ENCODE measurements around the gene TRAPPC2B.

Gene TRAPPC2B

GRCh38 chr19:57321116-57321515, 42.2 kb upstream of the TRAPPC2B start:
- no peak for DNase-seq (ENCODE audit: extremely low spot score)
- ChIA-PET POLR2A (no interaction called here), CTCF (interaction anchor here (0.8 kb wide), 2 partner anchors 15 to 21 kb away, joined by 3 read pairs; no protein-coding TSS in a partner anchor)
- no peak for TF ChIP-seq CTCF (IDR thresholded peaks at IDR 0.05; ENCODE audit: control extremely low read depth, extremely low read depth, low read depth, missing control alignments)

GRCh38 chr19:57321751-57322150, 41.6 kb upstream of the TRAPPC2B start:
- CTCF ChIA-PET = interaction anchor here (0.8 kb wide), 2 partner anchors 16 to 21 kb away, joined by 3 read pairs; no protein-coding TSS in a partner anchor
- POLR2A ChIA-PET = no interaction called here
- TF ChIP-seq CTCF (IDR thresholded peaks at IDR 0.05; ENCODE audit: control extremely low read depth, extremely low read depth, low read depth, missing control alignments) = no peak
- DNase-seq (ENCODE audit: extremely low spot score) = no peak

GRCh38 chr19:57324992-57325391, 38.4 kb upstream of the TRAPPC2B start:
- DNase-seq (ENCODE audit: extremely low spot score) = no peak
- ChIA-PET CTCF (interaction anchor here (1.8 kb wide), 1 partner anchor 10 kb away, joined by 6 read pairs; no protein-coding TSS in a partner anchor), POLR2A (no interaction called here)
- TF ChIP-seq CTCF (IDR thresholded peaks at IDR 0.05; ENCODE audit: control extremely low read depth, extremely low read depth, low read depth, missing control alignments) = no peak

GRCh38 chr19:57327993-57328392, 35.4 kb upstream of the TRAPPC2B start:
- no peak for TF ChIP-seq CTCF (IDR thresholded peaks at IDR 0.05; ENCODE audit: control extremely low read depth, extremely low read depth, low read depth, missing control alignments)
- ChIA-PET CTCF (no interaction called here), POLR2A (no interaction called here)
- DNase-seq (ENCODE audit: extremely low spot score) = no peak

- DNase-seq (ENCODE audit: extremely low spot score) = no peak
- TF ChIP-seq CTCF (IDR thresholded peaks at IDR 0.05; ENCODE audit: control extremely low read depth, extremely low read depth, low read depth, missing control alignments) = no peak
- ChIA-PET CTCF (interaction anchor here (0.8 to 1.7 kb wide), 2 partner anchors 10 to 23 kb away, joined by 3 to 4 read pairs; no protein-coding TSS in a partner anchor), POLR2A (no interaction called here)
Measured at GRCh38 chr19:57334191-57334590, 29.2 kb upstream of the TRAPPC2B start.

GRCh38 chr19:57338877-57339276, 24.5 kb upstream of the TRAPPC2B start:
- ChIA-PET CTCF (interaction anchor here (2.1 kb wide), 1 partner anchor 12 kb away, joined by 5 read pairs; the partner anchor contains the start of gene ZNF304), POLR2A (no interaction called here)
- no peak for DNase-seq (ENCODE audit: extremely low spot score)
- no peak for TF ChIP-seq CTCF (IDR thresholded peaks at IDR 0.05; ENCODE audit: control extremely low read depth, extremely low read depth, low read depth, missing control alignments)
